IMR-90 (cell line): ENCODE data around the gene TECTB. TPM values are rescaled to one million over a fixed set of nuclear protein-coding genes. Genes with fewer than 3 reads are reported as not detected.

Experiments used
- ATAC-seq: fragments of 200-7000 bp; cut with Tn5 transposase; 2 replicates; pipeline ENCODE4 v1.9.1; 2020; ENCODE audit warnings: low read depth, mild to moderate bottlenecking, moderate library complexity
- BruUV-seq: library from RNA; stranded (reverse); fragments of 400-500 nt; replicated peaks from 2 replicates; lab custom pipeline; 2021; lab: Mats Ljungman, UMichigan
- CTCF ChIA-PET: fragments of 300-600 bp; formaldehyde crosslinking; extraction: SDS; loops from one replicate; lab custom pipeline; 2021; ENCODE audit warnings: antibody characterized with exemption; lab: Yijun Ruan, JAX
- POLR2A ChIA-PET: fragments of 300-600 bp; sonication (Branson Sonifier 250); formaldehyde crosslinking; loops from one replicate; lab custom pipeline; 2022; ENCODE audit warnings: antibody characterized with exemption; ENCODE audit not compliant: unreplicated experiment; lab: Charles Lee
- DNase-seq: peaks from one replicate; pipeline ENCODE4 v3.0.0; 2013
- H2AFZ ChIP-seq: replicated peaks from 2 replicates; pipeline ENCODE3; 2013; ENCODE audit warnings: low read length, mild to moderate bottlenecking; ENCODE audit not compliant: poor library complexity
- H2AK5ac ChIP-seq: 2 replicates; pipeline ENCODE4 v1.6.1; 2013; ENCODE audit warnings: low read depth, low read length, inconsistent platforms
- H2AK9ac ChIP-seq: replicated peaks from 2 replicates; pipeline ENCODE3; 2013; ENCODE audit warnings: mild to moderate bottlenecking, low read depth, low read length, moderate library complexity; ENCODE audit not compliant: poor library complexity
- H2BK120ac ChIP-seq: 2 replicates; pipeline ENCODE4 v1.6.1; 2013; ENCODE audit warnings: low read depth, low read length, inconsistent platforms
- H2BK15ac ChIP-seq: 3 replicates; pipeline ENCODE4 v1.6.1; 2013; ENCODE audit warnings: low read depth, low read length, inconsistent platforms
- H2BK20ac ChIP-seq: 2 replicates; pipeline ENCODE4 v1.6.1; 2013; ENCODE audit warnings: low read depth, mild to moderate bottlenecking, inconsistent platforms, low read length, moderate library complexity
- H2BK5ac ChIP-seq: 2 replicates; pipeline ENCODE4 v1.6.1; 2013; ENCODE audit warnings: mild to moderate bottlenecking, low read depth, low read length, inconsistent platforms; ENCODE audit not compliant: poor library complexity, severe bottlenecking
- H3K14ac ChIP-seq: replicated peaks from 2 replicates; pipeline ENCODE4 v1.6.1; 2013; ENCODE audit warnings: low read depth, low read length, inconsistent platforms
- H3K18ac ChIP-seq: 2 replicates; pipeline ENCODE4 v1.6.1; 2013; ENCODE audit warnings: low read depth, low read length, control low read depth
- H3K23ac ChIP-seq: 2 replicates; pipeline ENCODE4 v1.6.1; 2013; ENCODE audit warnings: low read depth, low read length, inconsistent platforms
- H3K27ac ChIP-seq: 2 replicates; pipeline ENCODE4 v1.5.1; 2013; ENCODE audit warnings: mild to moderate bottlenecking, control low read depth, low read length; ENCODE audit not compliant: insufficient read depth
- H3K27me3 ChIP-seq: 2 replicates; pipeline ENCODE4 v1.6.1; 2013; ENCODE audit warnings: low read length; ENCODE audit not compliant: control insufficient read depth, insufficient read depth
- H3K36me3 ChIP-seq: 2 replicates; pipeline ENCODE4 v1.6.1; 2013; ENCODE audit warnings: low read length, mixed read lengths; ENCODE audit not compliant: control insufficient read depth, insufficient read depth
- H3K4ac ChIP-seq: 2 replicates; pipeline ENCODE4 v1.6.1; 2013; ENCODE audit warnings: low read depth, low read length, inconsistent platforms
- H3K4me1 ChIP-seq: 2 replicates; pipeline ENCODE4 v1.6.1; 2013; ENCODE audit warnings: low read length, mixed read lengths; ENCODE audit not compliant: control insufficient read depth, insufficient read depth
- H3K4me2 ChIP-seq: 2 replicates; pipeline ENCODE4 v1.6.1; 2013; ENCODE audit warnings: low read depth, mild to moderate bottlenecking, control low read depth, low read length, moderate library complexity
- H3K4me3 ChIP-seq: 2 replicates; pipeline ENCODE4 v1.5.1; 2013; ENCODE audit warnings: low read depth, mild to moderate bottlenecking, control low read depth, low read length, moderate library complexity; ENCODE audit not compliant: insufficient read depth
- H3K56ac ChIP-seq: 2 replicates; pipeline ENCODE4 v1.6.1; 2013; ENCODE audit warnings: low read length, inconsistent platforms; ENCODE audit not compliant: insufficient read depth; ENCODE audit errors: extremely low read depth
- H3K79me1 ChIP-seq, 2 experiments: 2 replicates each; pipeline ENCODE4 v1.6.1; 2013; ENCODE audit warnings: low read length in 2 of 2, inconsistent platforms in 1 of 2, low read depth in 1 of 2
- H3K9ac ChIP-seq: 2 replicates; pipeline ENCODE4 v1.6.1; 2013; ENCODE audit warnings: low read depth, low read length, control low read depth
- H3K9me1 ChIP-seq: 2 replicates; pipeline ENCODE4 v1.6.1; 2013; ENCODE audit warnings: low read length, inconsistent platforms; ENCODE audit not compliant: insufficient read depth
- H3K9me3 ChIP-seq: 2 replicates; pipeline ENCODE4 v1.6.1; 2013; ENCODE audit warnings: low read length; ENCODE audit not compliant: control insufficient read depth, insufficient read depth
- H4K20me1 ChIP-seq: 2 replicates; pipeline ENCODE4 v1.6.1; 2013; ENCODE audit warnings: low read length, inconsistent platforms; ENCODE audit not compliant: insufficient read depth
- H4K5ac ChIP-seq: 2 replicates; pipeline ENCODE4 v1.6.1; 2013; ENCODE audit warnings: mild to moderate bottlenecking, low read depth, low read length, control low read depth
- H4K8ac ChIP-seq, 2 experiments: 2 replicates each; pipeline ENCODE4 v1.6.1; 2013; ENCODE audit warnings: low read depth in 2 of 2, low read length in 2 of 2, control low read depth in 1 of 2, inconsistent platforms in 1 of 2
- H4K91ac ChIP-seq: 2 replicates; pipeline ENCODE4 v1.6.1; 2013; ENCODE audit warnings: low read depth, low read length, inconsistent platforms; ENCODE audit not compliant: insufficient read depth
- BHLHE40 ChIP-seq: fragments of 150-350 bp; IDR thresholded peaks from 2 replicates; pipeline ENCODE4 v1.6.1; 2016; ENCODE audit warnings: mild to moderate bottlenecking, low read depth, low read length
- CEBPB ChIP-seq: IDR thresholded peaks from 2 replicates; pipeline ENCODE4 v1.6.1; 2012; ENCODE audit warnings: low read depth, low read length, improper control_type of control experiment
- CHD1 ChIP-seq: IDR thresholded peaks from 2 replicates; pipeline ENCODE4 v1.6.1; 2012; ENCODE audit warnings: low read depth, low read length, improper control_type of control experiment
- CTCF ChIP-seq: conservative IDR thresholded peaks from 2 replicates; pipeline ENCODE4 v1.5.1; 2012; ENCODE audit warnings: mild to moderate bottlenecking, low read depth, low read length, improper control_type of control experiment
- FOS ChIP-seq: fragments of 150-350 bp; IDR thresholded peaks from 2 replicates; pipeline ENCODE4 v1.6.1; 2016; ENCODE audit warnings: low read depth, low read length
- MAFK ChIP-seq: IDR thresholded peaks from 2 replicates; pipeline ENCODE4 v1.6.1; 2012; ENCODE audit warnings: low read depth, low read length, improper control_type of control experiment
- MAZ ChIP-seq: IDR thresholded peaks from 2 replicates; pipeline ENCODE4 v1.6.1; 2012; ENCODE audit warnings: low read depth, mild to moderate bottlenecking, low read length, improper control_type of control experiment, moderate library complexity, borderline replicate concordance
- MXI1 ChIP-seq: IDR thresholded peaks from 2 replicates; pipeline ENCODE4 v1.6.1; 2012; ENCODE audit warnings: low read depth, mild to moderate bottlenecking, low read length, moderate library complexity, borderline replicate concordance
- NFE2L2 ChIP-seq: fragments of 150-350 bp; IDR thresholded peaks from 2 replicates; pipeline ENCODE4 v1.6.1; 2016; ENCODE audit warnings: low read depth, mild to moderate bottlenecking, low read length
- POLR2A ChIP-seq: IDR thresholded peaks from 2 replicates; pipeline ENCODE4 v1.6.1; 2012; ENCODE audit warnings: mild to moderate bottlenecking, low read depth, low read length
- RAD21 ChIP-seq: IDR thresholded peaks from 2 replicates; pipeline ENCODE4 v1.6.1; 2012; ENCODE audit warnings: low read length, improper control_type of control experiment
- RCOR1 ChIP-seq: IDR thresholded peaks from 2 replicates; pipeline ENCODE4 v1.6.1; 2012; ENCODE audit warnings: mild to moderate bottlenecking, low read length, improper control_type of control experiment; ENCODE audit not compliant: insufficient replicate concordance
- RFX5 ChIP-seq: IDR thresholded peaks from 2 replicates; pipeline ENCODE4 v1.8.0; 2012; ENCODE audit warnings: low read depth, mild to moderate bottlenecking, low read length, moderate library complexity
- SMC3 ChIP-seq: fragments of 150-350 bp; IDR thresholded peaks from 2 replicates; pipeline ENCODE4 v1.6.1; 2016; ENCODE audit warnings: low read depth, mild to moderate bottlenecking, antibody characterized with exemption, low read length, moderate library complexity
- WGBS, 2 experiments: methylation state at CpG; one replicate each; pipeline versions ENCODE4 v1.1.5 to v1.1.7; 2013; ENCODE audit warnings: missing lambda C conversion rate in 2 of 2; ENCODE audit not compliant: insufficient read length in 1 of 2; ENCODE audit errors: extremely low coverage in 2 of 2; 5-methylcytosine and 5-hydroxymethylcytosine counted together
- dilution Hi-C: fragments of 300-500 bp; cut with HindIII; formaldehyde crosslinking; loops from one replicate; pipeline ENCODE4 v1.14.3; 2018; ENCODE audit warnings: low sequenced_read_pairs; ENCODE audit not compliant: unreplicated experiment
- in situ Hi-C: fragments of 300-500 bp; cut with MboI; formaldehyde crosslinking; loops from 3 replicates; pipeline ENCODE4 v1.14.3; 2019; ENCODE audit warnings: low sequenced_read_pairs, inconsistent platforms, mixed read lengths
- intact Hi-C: fragments of 100-400 bp; cut with micrococcal nuclease; formaldehyde crosslinking; loops from 2 replicates; pipeline ENCODE4 v1.10.0; 2022
- polyA plus RNA-seq, 3 experiments: library from polyadenylated mRNA; depleted of rRNA; stranded (reverse); fragments of >200 nt; gene quantifications; 2 replicates each; pipeline ENCODE4 v1.2.3, GENCODE V29; 2012; ENCODE audit warnings: low replicate concordance in 1 of 3
- total RNA-seq: library from RNA; depleted of rRNA; stranded (reverse); fragments of >200 nt; gene quantifications from 2 replicates; pipeline ENCODE4 v1.2.3, GENCODE V29; 2012
- TF ChIP-seq, protein P1 (sequence below): fragments of 150-350 bp; IDR thresholded peaks from 2 replicates; pipeline ENCODE4 v1.6.1; 2017; ENCODE audit warnings: mild to moderate bottlenecking, antibody characterized with exemption, low read length, low read depth
- TF ChIP-seq, protein P2 (sequence below): fragments of 150-350 bp; IDR thresholded peaks from 2 replicates; pipeline ENCODE4 v1.6.1; 2016; ENCODE audit warnings: low read depth, mild to moderate bottlenecking, low read length, moderate library complexity, borderline replicate concordance

TECTB gene
- total and polyA plus RNA-seq, 2 of the 4 experiments (the other 2 are of a cell fraction), result not detected

- no peak overlapping the region for H3K56ac ChIP-seq
- dilution Hi-C loops (no loop called here), intact Hi-C loops (no loop called here), in situ Hi-C loops (no loop called here)
- H4K20me1 ChIP-seq, result no peaks in the 10 kb centered on the region
- H4K91ac ChIP-seq, result no peak overlapping the region
- H2AFZ ChIP-seq, result no peak overlapping the region
- no peak overlapping the region for H3K23ac ChIP-seq
- H2BK120ac ChIP-seq, result no peak overlapping the region
- no peak overlapping the region for H3K27ac ChIP-seq
- H3K36me3 ChIP-seq, result no peaks in the 10 kb centered on the region
- no peak overlapping the region for H2BK20ac ChIP-seq
- H2BK5ac ChIP-seq, result no peak overlapping the region
- DNase-seq (no peak), ATAC-seq (no peak)
- no peak overlapping the region for H3K9ac ChIP-seq
- no peaks in the 10 kb centered on the region for H3K9me1 ChIP-seq
- H3K14ac ChIP-seq, result no peak overlapping the region
- H2AK9ac ChIP-seq, result no peak overlapping the region
- no peak overlapping the region for H3K18ac ChIP-seq
- no peak overlapping the region; a peak in 1 of 4 replicates for H4K8ac ChIP-seq
- TF ChIP-seq SMC3, result no peak
- TF ChIP-seq MAFK, result no peak
- no peak for TF ChIP-seq NFE2L2
- no peak for TF ChIP-seq BHLHE40
- TF ChIP-seq, protein P1, sequence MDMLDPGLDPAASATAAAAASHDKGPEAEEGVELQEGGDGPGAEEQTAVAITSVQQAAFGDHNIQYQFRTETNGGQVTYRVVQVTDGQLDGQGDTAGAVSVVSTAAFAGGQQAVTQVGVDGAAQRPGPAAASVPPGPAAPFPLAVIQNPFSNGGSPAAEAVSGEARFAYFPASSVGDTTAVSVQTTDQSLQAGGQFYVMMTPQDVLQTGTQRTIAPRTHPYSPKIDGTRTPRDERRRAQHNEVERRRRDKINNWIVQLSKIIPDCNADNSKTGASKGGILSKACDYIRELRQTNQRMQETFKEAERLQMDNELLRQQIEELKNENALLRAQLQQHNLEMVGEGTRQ, result no peak
- no peak for TF ChIP-seq CHD1
- no peak for TF ChIP-seq MXI1
- TF ChIP-seq MAZ, result no peak
- no peak for TF ChIP-seq CEBPB
- TF ChIP-seq, protein P2, sequence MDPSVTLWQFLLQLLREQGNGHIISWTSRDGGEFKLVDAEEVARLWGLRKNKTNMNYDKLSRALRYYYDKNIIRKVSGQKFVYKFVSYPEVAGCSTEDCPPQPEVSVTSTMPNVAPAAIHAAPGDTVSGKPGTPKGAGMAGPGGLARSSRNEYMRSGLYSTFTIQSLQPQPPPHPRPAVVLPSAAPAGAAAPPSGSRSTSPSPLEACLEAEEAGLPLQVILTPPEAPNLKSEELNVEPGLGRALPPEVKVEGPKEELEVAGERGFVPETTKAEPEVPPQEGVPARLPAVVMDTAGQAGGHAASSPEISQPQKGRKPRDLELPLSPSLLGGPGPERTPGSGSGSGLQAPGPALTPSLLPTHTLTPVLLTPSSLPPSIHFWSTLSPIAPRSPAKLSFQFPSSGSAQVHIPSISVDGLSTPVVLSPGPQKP, result no peak
- TF ChIP-seq RAD21, result no peak
- no peak for TF ChIP-seq FOS
- no peak for TF ChIP-seq RCOR1
- TF ChIP-seq CTCF, result no peak
- TF ChIP-seq POLR2A, result no peak
- no peak for TF ChIP-seq RFX5
- POLR2A ChIA-PET, result no interaction called here
- H2AK5ac ChIP-seq, result no peak overlapping the region
- peaks cover 6% of the 10 kb centered on the region for H3K4me1 ChIP-seq
- H3K4ac ChIP-seq, result no peak overlapping the region
- H2BK15ac ChIP-seq, result no peak overlapping the region
- BruUV-seq, result no TSS peak
- H4K5ac ChIP-seq, result no peak overlapping the region
- no peak overlapping the region for H3K4me3 ChIP-seq
- WGBS, 2 experiments, result no CpG with 5 or more reads among the region's 3 CpGs
- H3K4me2 ChIP-seq, result no peak overlapping the region
- CTCF ChIA-PET, result no interaction called here
- no peaks in the 10 kb centered on the region for H3K79me1 ChIP-seq
- H3K9me3 ChIP-seq, result no peaks in the 10 kb centered on the region
- no peaks in the 10 kb centered on the region for H3K27me3 ChIP-seq
These were observed 3.8 kb upstream of the TECTB start for GRCh38 chr10:112279433-112279832.
